IMR-90 (cell line): Measurements from ENCODE around the gene AHDC1. TPM values are rescaled to one million over a fixed set of nuclear protein-coding genes. Genes with fewer than 3 reads are reported as not detected.

ENCODE experiments used
- ATAC-seq: fragments of 200-7000 bp; cut with Tn5 transposase; 2 replicates; pipeline ENCODE4 v1.9.1; 2020; ENCODE audit warnings: low read depth, mild to moderate bottlenecking, moderate library complexity
- BruUV-seq: library from RNA; stranded (reverse); fragments of 400-500 nt; replicated peaks from 2 replicates; lab custom pipeline; 2021; lab: Mats Ljungman, UMichigan
- CTCF ChIA-PET: fragments of 300-600 bp; formaldehyde crosslinking; extraction: SDS; loops from one replicate; lab custom pipeline; 2021; ENCODE audit warnings: antibody characterized with exemption; lab: Yijun Ruan, JAX
- POLR2A ChIA-PET: fragments of 300-600 bp; sonication (Branson Sonifier 250); formaldehyde crosslinking; loops from one replicate; lab custom pipeline; 2022; ENCODE audit warnings: antibody characterized with exemption; ENCODE audit not compliant: unreplicated experiment; lab: Charles Lee
- DNase-seq: peaks from one replicate; pipeline ENCODE4 v3.0.0; 2013
- H2AFZ ChIP-seq: replicated peaks from 2 replicates; pipeline ENCODE3; 2013; ENCODE audit warnings: low read length, mild to moderate bottlenecking; ENCODE audit not compliant: poor library complexity
- H2AK5ac ChIP-seq: 2 replicates; pipeline ENCODE4 v1.6.1; 2013; ENCODE audit warnings: low read depth, low read length, inconsistent platforms
- H2AK9ac ChIP-seq: replicated peaks from 2 replicates; pipeline ENCODE3; 2013; ENCODE audit warnings: mild to moderate bottlenecking, low read depth, low read length, moderate library complexity; ENCODE audit not compliant: poor library complexity
- H2BK120ac ChIP-seq: 2 replicates; pipeline ENCODE4 v1.6.1; 2013; ENCODE audit warnings: low read depth, low read length, inconsistent platforms
- H2BK15ac ChIP-seq: 3 replicates; pipeline ENCODE4 v1.6.1; 2013; ENCODE audit warnings: low read depth, low read length, inconsistent platforms
- H2BK20ac ChIP-seq: 2 replicates; pipeline ENCODE4 v1.6.1; 2013; ENCODE audit warnings: low read depth, mild to moderate bottlenecking, inconsistent platforms, low read length, moderate library complexity
- H2BK5ac ChIP-seq: 2 replicates; pipeline ENCODE4 v1.6.1; 2013; ENCODE audit warnings: mild to moderate bottlenecking, low read depth, low read length, inconsistent platforms; ENCODE audit not compliant: poor library complexity, severe bottlenecking
- H3K14ac ChIP-seq: replicated peaks from 2 replicates; pipeline ENCODE4 v1.6.1; 2013; ENCODE audit warnings: low read depth, low read length, inconsistent platforms
- H3K18ac ChIP-seq: 2 replicates; pipeline ENCODE4 v1.6.1; 2013; ENCODE audit warnings: low read depth, low read length, control low read depth
- H3K23ac ChIP-seq: 2 replicates; pipeline ENCODE4 v1.6.1; 2013; ENCODE audit warnings: low read depth, low read length, inconsistent platforms
- H3K27ac ChIP-seq: 2 replicates; pipeline ENCODE4 v1.5.1; 2013; ENCODE audit warnings: mild to moderate bottlenecking, control low read depth, low read length; ENCODE audit not compliant: insufficient read depth
- H3K27me3 ChIP-seq: 2 replicates; pipeline ENCODE4 v1.6.1; 2013; ENCODE audit warnings: low read length; ENCODE audit not compliant: control insufficient read depth, insufficient read depth
- H3K36me3 ChIP-seq: 2 replicates; pipeline ENCODE4 v1.6.1; 2013; ENCODE audit warnings: low read length, mixed read lengths; ENCODE audit not compliant: control insufficient read depth, insufficient read depth
- H3K4ac ChIP-seq: 2 replicates; pipeline ENCODE4 v1.6.1; 2013; ENCODE audit warnings: low read depth, low read length, inconsistent platforms
- H3K4me1 ChIP-seq: 2 replicates; pipeline ENCODE4 v1.6.1; 2013; ENCODE audit warnings: low read length, mixed read lengths; ENCODE audit not compliant: control insufficient read depth, insufficient read depth
- H3K4me2 ChIP-seq: 2 replicates; pipeline ENCODE4 v1.6.1; 2013; ENCODE audit warnings: low read depth, mild to moderate bottlenecking, control low read depth, low read length, moderate library complexity
- H3K4me3 ChIP-seq: 2 replicates; pipeline ENCODE4 v1.5.1; 2013; ENCODE audit warnings: low read depth, mild to moderate bottlenecking, control low read depth, low read length, moderate library complexity; ENCODE audit not compliant: insufficient read depth
- H3K56ac ChIP-seq: 2 replicates; pipeline ENCODE4 v1.6.1; 2013; ENCODE audit warnings: low read length, inconsistent platforms; ENCODE audit not compliant: insufficient read depth; ENCODE audit errors: extremely low read depth
- H3K79me1 ChIP-seq, 2 experiments: 2 replicates each; pipeline ENCODE4 v1.6.1; 2013; ENCODE audit warnings: low read length in 2 of 2, inconsistent platforms in 1 of 2, low read depth in 1 of 2
- H3K9ac ChIP-seq: 2 replicates; pipeline ENCODE4 v1.6.1; 2013; ENCODE audit warnings: low read depth, low read length, control low read depth
- H3K9me1 ChIP-seq: 2 replicates; pipeline ENCODE4 v1.6.1; 2013; ENCODE audit warnings: low read length, inconsistent platforms; ENCODE audit not compliant: insufficient read depth
- H3K9me3 ChIP-seq: 2 replicates; pipeline ENCODE4 v1.6.1; 2013; ENCODE audit warnings: low read length; ENCODE audit not compliant: control insufficient read depth, insufficient read depth
- H4K20me1 ChIP-seq: 2 replicates; pipeline ENCODE4 v1.6.1; 2013; ENCODE audit warnings: low read length, inconsistent platforms; ENCODE audit not compliant: insufficient read depth
- H4K5ac ChIP-seq: 2 replicates; pipeline ENCODE4 v1.6.1; 2013; ENCODE audit warnings: mild to moderate bottlenecking, low read depth, low read length, control low read depth
- H4K8ac ChIP-seq, 2 experiments: 2 replicates each; pipeline ENCODE4 v1.6.1; 2013; ENCODE audit warnings: low read depth in 2 of 2, low read length in 2 of 2, control low read depth in 1 of 2, inconsistent platforms in 1 of 2
- H4K91ac ChIP-seq: 2 replicates; pipeline ENCODE4 v1.6.1; 2013; ENCODE audit warnings: low read depth, low read length, inconsistent platforms; ENCODE audit not compliant: insufficient read depth
- CEBPB ChIP-seq: IDR thresholded peaks from 2 replicates; pipeline ENCODE4 v1.6.1; 2012; ENCODE audit warnings: low read depth, low read length, improper control_type of control experiment
- CHD1 ChIP-seq: IDR thresholded peaks from 2 replicates; pipeline ENCODE4 v1.6.1; 2012; ENCODE audit warnings: low read depth, low read length, improper control_type of control experiment
- FOS ChIP-seq: fragments of 150-350 bp; IDR thresholded peaks from 2 replicates; pipeline ENCODE4 v1.6.1; 2016; ENCODE audit warnings: low read depth, low read length
- MAFK ChIP-seq: IDR thresholded peaks from 2 replicates; pipeline ENCODE4 v1.6.1; 2012; ENCODE audit warnings: low read depth, low read length, improper control_type of control experiment
- MAZ ChIP-seq: IDR thresholded peaks from 2 replicates; pipeline ENCODE4 v1.6.1; 2012; ENCODE audit warnings: low read depth, mild to moderate bottlenecking, low read length, improper control_type of control experiment, moderate library complexity, borderline replicate concordance
- POLR2A ChIP-seq: IDR thresholded peaks from 2 replicates; pipeline ENCODE4 v1.6.1; 2012; ENCODE audit warnings: mild to moderate bottlenecking, low read depth, low read length
- RCOR1 ChIP-seq: IDR thresholded peaks from 2 replicates; pipeline ENCODE4 v1.6.1; 2012; ENCODE audit warnings: mild to moderate bottlenecking, low read length, improper control_type of control experiment; ENCODE audit not compliant: insufficient replicate concordance
- RFX5 ChIP-seq: IDR thresholded peaks from 2 replicates; pipeline ENCODE4 v1.8.0; 2012; ENCODE audit warnings: low read depth, mild to moderate bottlenecking, low read length, moderate library complexity
- WGBS, 2 experiments: methylation state at CpG; one replicate each; pipeline versions ENCODE4 v1.1.5 to v1.1.7; 2013; ENCODE audit warnings: missing lambda C conversion rate in 2 of 2; ENCODE audit not compliant: insufficient read length in 1 of 2; ENCODE audit errors: extremely low coverage in 2 of 2; 5-methylcytosine and 5-hydroxymethylcytosine counted together
- dilution Hi-C: fragments of 300-500 bp; cut with HindIII; formaldehyde crosslinking; loops from one replicate; pipeline ENCODE4 v1.14.3; 2018; ENCODE audit warnings: low sequenced_read_pairs; ENCODE audit not compliant: unreplicated experiment
- in situ Hi-C: fragments of 300-500 bp; cut with MboI; formaldehyde crosslinking; loops from 3 replicates; pipeline ENCODE4 v1.14.3; 2019; ENCODE audit warnings: low sequenced_read_pairs, inconsistent platforms, mixed read lengths
- intact Hi-C: fragments of 100-400 bp; cut with micrococcal nuclease; formaldehyde crosslinking; loops from 2 replicates; pipeline ENCODE4 v1.10.0; 2022
- polyA plus RNA-seq, 3 experiments: library from polyadenylated mRNA; depleted of rRNA; stranded (reverse); fragments of >200 nt; gene quantifications; 2 replicates each; pipeline ENCODE4 v1.2.3, GENCODE V29; 2012; ENCODE audit warnings: low replicate concordance in 1 of 3
- total RNA-seq: library from RNA; depleted of rRNA; stranded (reverse); fragments of >200 nt; gene quantifications from 2 replicates; pipeline ENCODE4 v1.2.3, GENCODE V29; 2012

Gene AHDC1
- total and polyA plus RNA-seq, 2 of the 4 experiments (the other 2 are of a cell fraction), result 2.0 to 11.6 TPM

- Histone ChIP-seq H3K79me1 (peaks cover 59 to 95% of the 10 kb centered on the region in 2 experiments), H3K56ac (no peak overlapping the region), H3K4me1 (peaks cover 59% of the 10 kb centered on the region), H2AK9ac (no peak overlapping the region), H3K9me1 (peaks cover 13% of the 10 kb centered on the region; the same call in 1 of the 2 replicates), H4K20me1 (peaks cover 56% of the 10 kb centered on the region), H4K91ac (no peak overlapping the region), H3K4me2 (no peak overlapping the region), H3K27ac (no peak overlapping the region), H2BK15ac (no peak overlapping the region), H3K9me3 (no peaks in the 10 kb centered on the region), H3K23ac (peak overlapping the region; percentile 69; the same call in 1 of the 2 replicates), H3K4ac (peak overlapping the region; percentile 15; the same call in 1 of the 2 replicates), H3K36me3 (no peaks in the 10 kb centered on the region), H2BK5ac (no peak overlapping the region), H3K14ac (no peak overlapping the region), H4K5ac (no peak overlapping the region), H2AK5ac (peak overlapping the region; percentile 43; the same call in 1 of the 2 replicates), H2AFZ (no peak overlapping the region), H2BK20ac (no peak overlapping the region), H2BK120ac (no peak overlapping the region), H3K4me3 (no peak overlapping the region), H3K27me3 (no peaks in the 10 kb centered on the region), H3K18ac (no peak overlapping the region), H3K9ac (0 out of 2 replicates have a peak overlapping the region, but pooled peaks have one; percentile 7), H4K8ac (no peak overlapping the region)
- dilution Hi-C loops (no loop called here), intact Hi-C loops (no loop called here), in situ Hi-C loops (no loop called here)
- ChIA-PET CTCF (interaction anchor here (1.4 to 3.0 kb wide), 2 partner anchors 13 to 32 kb away, joined by 4 to 13 read pairs; no protein-coding TSS in a partner anchor), POLR2A (interaction anchor here (0.7 kb wide), 1 partner anchor 117 kb away, joined by 3 read pairs; no protein-coding TSS in a partner anchor)
- no TSS peak for BruUV-seq
- TF ChIP-seq MAFK (no peak), MAZ (no peak), RCOR1 (no peak), POLR2A (no peak), CEBPB (no peak), RFX5 (no peak), FOS (no peak), CHD1 (no peak)
- ATAC-seq (no peak), DNase-seq (no peak)
- 64% methylated on average over 5 of the region's 14 CpGs; no CpG with 5 or more reads in 1 of the 2 experiments for WGBS, 2 experiments
These were observed 34.2 kb downstream of the AHDC1 start for GRCh38 chr1:27569506-27570291.
